T-helper 1 cell treated with Interleukin-12 subunit alpha and Interleukin-12 subunit beta and Interleukin-4 antibody, amounts not matched to agents 30 μg/mL and 1 μg/mL, for 36 hours (primary cell): Measurements from ENCODE around the gene SP4.
"Not testable (repeated sequence)": the region's sequence is repeated elsewhere in the genome, so short reads cannot be mapped to it uniquely, and the experiment has no call there.

Experiments used
- H3K27ac Mint-ChIP-seq: one replicate; pipeline ENCODE4 v1.8.0; 2021; ENCODE audit warnings: mild to moderate bottlenecking, mixed read lengths
- H3K27me3 Mint-ChIP-seq: one replicate; pipeline ENCODE4 v1.8.0; 2021; ENCODE audit warnings: low read depth, mixed read lengths
- H3K36me3 Mint-ChIP-seq: one replicate; pipeline ENCODE4 v1.8.0; 2021; ENCODE audit warnings: low read depth, mixed read lengths
- H3K4me1 Mint-ChIP-seq: one replicate; pipeline ENCODE4 v1.8.0; 2021; ENCODE audit warnings: low read depth, mixed read lengths
- H3K4me3 Mint-ChIP-seq: one replicate; pipeline ENCODE4 v1.8.0; 2021; ENCODE audit warnings: mild to moderate bottlenecking, moderate library complexity, mixed read lengths
- H3K9me3 Mint-ChIP-seq: one replicate; pipeline ENCODE4 v1.8.0; 2021; ENCODE audit warnings: mixed read lengths

Gene SP4

DNA sequence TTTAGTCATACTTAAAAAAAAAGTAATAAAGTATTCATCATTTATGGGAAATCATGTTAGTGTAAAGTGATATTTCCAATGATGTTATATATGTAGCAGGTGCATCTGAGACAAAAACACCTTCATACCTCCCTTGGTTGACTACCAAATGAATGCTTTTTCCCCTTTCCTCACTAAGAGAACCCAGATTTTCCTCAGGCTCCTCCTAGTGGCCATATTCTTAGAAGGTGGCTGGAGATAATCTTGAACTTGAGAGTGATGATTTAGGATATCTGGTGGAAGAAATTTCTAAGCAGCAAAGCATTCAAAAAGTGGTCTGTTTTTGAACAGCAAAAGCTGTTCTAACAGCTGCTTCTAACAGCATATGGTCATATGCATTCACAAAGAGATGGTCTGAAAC, 98.1 kb downstream of the SP4 start:
- no peak overlapping the region for H3K27ac Mint-ChIP-seq
- peaks cover 1% of the 10 kb centered on the region for H3K36me3 Mint-ChIP-seq
- H3K9me3 Mint-ChIP-seq: no peaks in the 10 kb centered on the region

DNA sequence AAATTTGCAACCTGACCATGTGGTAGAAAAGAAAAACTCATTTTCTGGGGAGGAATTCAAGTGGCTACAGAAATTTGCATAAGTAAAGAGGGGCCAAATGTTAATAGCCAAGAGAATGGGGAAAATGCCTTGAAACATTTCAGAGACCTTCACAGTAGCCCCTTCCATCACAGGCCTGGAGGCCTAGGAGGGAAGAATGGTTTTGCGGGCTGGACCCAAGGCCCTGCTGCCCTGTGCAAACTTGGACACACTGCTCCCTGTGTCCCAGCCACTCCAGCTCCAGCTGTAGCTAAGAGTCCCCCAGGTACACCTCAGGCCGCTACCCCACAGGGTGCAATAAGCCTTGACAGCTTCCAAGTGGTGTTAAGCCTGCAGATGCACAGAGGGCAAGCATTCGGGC, 98.6 kb downstream of the SP4 start:
- no peak overlapping the region for H3K4me3 Mint-ChIP-seq
- no peaks in the 10 kb centered on the region for H3K9me3 Mint-ChIP-seq
- H3K27ac Mint-ChIP-seq: no peak overlapping the region
- no peaks in the 10 kb centered on the region for H3K4me1 Mint-ChIP-seq
- no peaks in the 10 kb centered on the region for H3K36me3 Mint-ChIP-seq
- peaks cover 30% of the 10 kb centered on the region for H3K27me3 Mint-ChIP-seq

More for the DNA sequence above, 98.1 kb downstream of the SP4 start:
- Mint-ChIP-seq H3K27me3 (peaks cover 27% of the 10 kb centered on the region), H3K4me1 (no peaks in the 10 kb centered on the region), H3K4me3 (no peak overlapping the region)

DNA sequence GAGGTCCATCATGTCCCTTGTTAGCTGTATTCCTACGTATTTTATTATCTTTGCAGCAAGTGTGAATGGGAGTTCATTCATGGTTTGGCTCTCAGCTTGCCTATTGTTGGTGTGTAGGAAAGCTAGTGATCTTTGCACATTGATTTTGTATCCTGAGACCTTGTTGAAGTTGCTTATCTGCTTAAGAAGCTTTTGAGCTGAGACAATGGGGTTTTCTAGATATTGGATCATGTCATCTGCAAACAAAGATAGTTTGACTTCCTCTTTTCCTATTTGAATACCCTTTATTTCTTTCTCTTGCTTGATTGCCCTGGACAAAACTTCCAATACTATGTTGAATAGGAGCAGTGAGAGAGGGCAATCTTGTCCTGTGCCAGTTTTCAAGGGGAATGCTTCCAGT, 104.6 kb downstream of the SP4 start:
- H3K4me3 Mint-ChIP-seq, H3K9me3 Mint-ChIP-seq, H3K27ac Mint-ChIP-seq, H3K4me1 Mint-ChIP-seq, H3K36me3 Mint-ChIP-seq: not testable (repeated sequence)
- H3K27me3 Mint-ChIP-seq: peaks cover 54% of the 10 kb centered on the region

DNA sequence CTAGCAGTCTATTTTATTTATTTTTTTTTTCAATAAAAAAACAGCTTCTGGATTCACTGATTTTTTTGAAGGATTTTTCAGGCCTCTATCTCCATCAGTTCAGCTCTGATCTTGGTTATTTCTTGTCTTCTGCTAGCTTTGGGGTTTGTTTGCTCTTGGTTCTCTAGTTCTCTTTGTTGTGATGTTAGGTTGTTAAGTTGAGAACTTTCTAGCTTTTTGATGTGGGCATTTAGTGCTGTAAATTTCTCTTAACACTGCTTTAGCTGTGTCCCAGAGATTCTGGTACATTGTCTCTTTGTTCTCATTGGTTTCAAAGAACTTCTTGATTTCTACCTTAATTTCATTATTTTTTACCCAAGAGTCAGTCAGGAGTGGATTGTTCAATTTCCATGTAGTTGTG, 105.8 kb downstream of the SP4 start:
- H3K27me3 Mint-ChIP-seq: peaks cover 54% of the 10 kb centered on the region
- not testable (repeated sequence) for H3K36me3 Mint-ChIP-seq, H3K4me1 Mint-ChIP-seq, H3K4me3 Mint-ChIP-seq, H3K9me3 Mint-ChIP-seq, H3K27ac Mint-ChIP-seq

DNA sequence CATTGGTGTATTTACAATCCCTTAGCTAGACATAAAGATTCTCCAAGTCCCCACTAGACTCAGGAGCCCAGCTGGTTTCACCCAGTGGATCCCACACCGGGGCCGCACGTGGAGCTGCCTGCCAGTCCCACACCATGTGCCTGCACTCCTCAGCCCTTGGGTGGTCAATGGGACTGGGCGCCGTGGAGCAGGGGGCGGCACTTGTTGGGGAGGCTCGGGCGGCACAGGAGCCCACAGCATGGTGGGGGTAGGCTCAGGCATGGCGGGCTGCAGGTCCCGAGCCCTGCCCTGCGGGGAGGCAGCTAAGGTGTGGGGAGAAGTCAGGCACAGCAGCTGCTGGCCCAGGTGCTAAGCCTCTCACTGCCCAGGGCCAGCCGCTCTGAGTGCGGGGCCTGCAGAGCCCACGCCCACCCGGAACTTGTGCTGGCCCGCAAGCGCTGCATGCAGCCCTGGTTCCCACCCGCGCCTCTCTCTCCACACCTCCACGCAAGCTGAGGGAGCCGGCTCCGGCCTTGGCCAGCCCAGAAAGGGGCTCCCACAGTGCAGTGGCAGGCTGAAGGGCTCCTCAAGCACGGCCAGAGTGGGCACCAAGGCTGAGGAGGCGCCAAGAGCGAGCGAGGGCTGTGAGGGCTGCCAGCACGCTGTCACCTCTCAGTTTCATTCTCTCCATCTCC, 108.7 kb downstream of the SP4 start:
- peaks cover 58% of the 10 kb centered on the region for H3K27me3 Mint-ChIP-seq
- H3K36me3 Mint-ChIP-seq, H3K4me3 Mint-ChIP-seq, H3K9me3 Mint-ChIP-seq, H3K4me1 Mint-ChIP-seq, H3K27ac Mint-ChIP-seq: not testable (repeated sequence)

DNA sequence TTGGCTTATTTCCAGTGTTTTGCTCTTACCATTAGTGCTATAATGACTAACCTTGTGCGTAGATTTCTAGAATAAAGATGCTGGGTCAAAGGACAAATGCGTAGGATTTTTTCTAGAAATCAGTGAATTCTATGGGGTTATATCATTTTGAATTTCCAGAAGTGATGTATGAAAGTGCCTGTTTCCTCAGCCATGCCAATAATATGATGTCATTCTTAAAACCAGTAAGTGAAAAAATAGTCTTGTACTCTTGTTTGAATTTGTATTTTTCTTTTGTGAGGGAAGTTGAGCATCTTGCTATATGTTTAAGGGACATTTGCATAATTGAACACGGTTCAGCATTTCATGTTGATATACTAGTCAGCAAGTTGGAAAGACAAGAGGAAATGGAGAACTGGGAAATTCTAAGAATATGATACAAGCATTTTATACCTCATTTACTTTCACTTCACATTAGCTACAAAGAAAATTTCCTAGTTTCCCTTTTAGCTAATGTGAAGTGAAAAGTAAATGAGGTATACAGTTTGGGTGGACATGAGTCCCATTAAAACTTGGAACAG, 111.1 kb downstream of the SP4 start:
- no peaks in the 10 kb centered on the region for H3K9me3 Mint-ChIP-seq
- H3K27ac Mint-ChIP-seq: no peak overlapping the region
- H3K4me1 Mint-ChIP-seq: peaks cover 13% of the 10 kb centered on the region
- no peak overlapping the region for H3K4me3 Mint-ChIP-seq
- H3K27me3 Mint-ChIP-seq: peaks cover 52% of the 10 kb centered on the region
- H3K36me3 Mint-ChIP-seq: peaks cover under 1% of the 10 kb centered on the region

DNA sequence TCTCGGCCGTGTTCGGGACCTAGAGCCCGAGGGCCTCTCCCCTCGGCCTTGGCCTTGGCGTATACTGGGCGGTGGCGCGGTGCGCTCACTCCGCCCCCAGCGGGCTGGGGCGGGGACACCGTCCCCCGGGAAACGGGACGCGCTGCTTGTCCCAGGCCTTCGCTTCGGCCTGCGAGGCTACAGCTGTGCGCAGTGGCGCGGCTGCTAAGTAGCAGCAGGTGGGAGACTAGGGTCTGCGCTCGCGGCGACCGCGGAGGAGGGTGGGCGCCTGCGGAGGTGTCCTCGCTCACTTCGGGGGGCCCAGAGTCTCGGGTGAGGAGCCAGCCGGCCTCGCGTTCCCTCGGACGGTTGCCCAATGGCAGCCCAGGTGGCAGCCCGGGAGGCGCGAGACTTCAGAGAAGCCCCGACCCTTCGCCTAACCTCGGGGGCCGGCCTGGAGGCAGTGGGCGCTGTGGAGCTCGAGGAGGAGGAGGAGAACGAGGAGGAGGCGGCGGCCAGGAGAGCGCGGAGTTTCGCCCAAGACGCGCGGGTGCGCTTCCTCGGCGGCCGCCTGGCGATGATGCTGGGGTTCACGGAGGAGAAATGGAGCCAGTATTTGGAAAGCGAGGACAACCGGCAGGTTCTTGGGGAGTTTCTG, 115.1 kb downstream of the SP4 start, which contains the start of gene DNAH11:
TSS of gene DNAH11 (plus strand) at position 149 of the 637 bp plus-strand sequence. CDS start at position 356, 207 bp downstream.
- H3K4me3 Mint-ChIP-seq: peak within 1 kb of the TSS; percentile 82
- H3K4me1 Mint-ChIP-seq: peaks cover 20% of the 10 kb centered on the region
- peaks cover 55% of the 10 kb centered on the region for H3K27me3 Mint-ChIP-seq
- H3K9me3 Mint-ChIP-seq: no peaks in the 10 kb centered on the region
- H3K36me3 Mint-ChIP-seq: peaks cover 6% of the 10 kb centered on the region
- H3K27ac Mint-ChIP-seq: no peak within 1 kb of the TSS

DNA sequence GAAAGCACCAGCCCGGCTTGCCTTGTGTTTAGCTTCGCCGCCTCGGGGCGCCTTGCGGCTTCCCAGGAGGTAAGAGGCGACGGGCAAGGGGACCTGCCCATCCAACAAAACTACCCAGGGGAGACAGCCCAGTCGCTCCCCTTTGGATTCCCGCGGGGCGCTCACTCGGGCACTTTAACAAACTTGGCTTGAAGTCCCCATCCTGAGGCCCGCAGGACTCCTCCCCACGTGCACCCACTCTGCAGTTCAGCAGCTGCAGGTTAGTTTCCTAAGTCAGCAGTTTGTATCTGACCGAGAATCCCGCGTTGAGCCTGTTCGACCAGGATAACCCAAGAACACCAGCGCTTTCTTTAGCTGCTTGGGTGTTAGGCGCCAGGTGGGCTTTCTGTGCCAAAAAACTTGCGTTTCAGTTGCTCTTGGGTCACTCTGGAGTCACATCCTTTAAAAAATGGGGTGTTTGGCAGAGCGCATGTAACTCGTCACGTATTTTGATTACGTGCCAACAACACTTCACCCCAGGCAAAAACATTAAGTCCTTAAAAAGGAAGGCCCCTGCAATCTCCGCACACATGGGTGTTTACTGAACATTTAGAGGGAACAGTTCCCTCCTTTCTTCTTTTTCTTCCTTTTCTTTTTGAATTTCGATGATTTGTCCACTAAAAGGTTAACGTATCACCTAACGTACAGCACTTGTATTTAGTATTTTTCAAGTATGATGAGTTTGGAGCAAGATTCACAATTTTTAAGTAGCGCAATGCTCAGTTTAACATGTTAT, 115.8 kb downstream of the SP4 start:
- Mint-ChIP-seq H3K27me3 (peaks cover 55% of the 10 kb centered on the region), H3K27ac (peak overlapping the region; percentile 42), H3K9me3 (no peaks in the 10 kb centered on the region), H3K36me3 (peaks cover 6% of the 10 kb centered on the region), H3K4me1 (peaks cover 20% of the 10 kb centered on the region), H3K4me3 (peak overlapping the region; percentile 82)

DNA sequence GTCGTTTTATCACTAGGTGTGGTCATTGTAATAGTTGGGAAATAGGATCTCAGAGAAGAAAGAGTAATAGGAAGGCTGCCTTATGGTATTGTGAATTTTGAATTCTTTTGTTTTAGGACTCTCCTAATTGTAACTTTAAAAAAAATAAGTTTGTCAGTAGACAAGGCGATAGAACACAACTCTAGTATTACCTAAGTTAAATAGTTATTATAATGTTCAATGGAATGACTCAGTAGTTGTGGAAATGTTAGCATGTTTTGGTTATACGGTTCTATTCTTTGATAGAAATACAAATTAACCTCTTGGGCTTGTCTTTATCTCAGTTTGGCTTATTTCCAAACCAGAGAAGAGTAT, 116.4 kb downstream of the SP4 start:
- peak overlapping the region; percentile 82 for H3K4me3 Mint-ChIP-seq
- H3K27me3 Mint-ChIP-seq: peaks cover 49% of the 10 kb centered on the region
- H3K36me3 Mint-ChIP-seq: peaks cover 6% of the 10 kb centered on the region
- no peak overlapping the region for H3K27ac Mint-ChIP-seq
- peaks cover 14% of the 10 kb centered on the region for H3K4me1 Mint-ChIP-seq
- H3K9me3 Mint-ChIP-seq: no peaks in the 10 kb centered on the region

DNA sequence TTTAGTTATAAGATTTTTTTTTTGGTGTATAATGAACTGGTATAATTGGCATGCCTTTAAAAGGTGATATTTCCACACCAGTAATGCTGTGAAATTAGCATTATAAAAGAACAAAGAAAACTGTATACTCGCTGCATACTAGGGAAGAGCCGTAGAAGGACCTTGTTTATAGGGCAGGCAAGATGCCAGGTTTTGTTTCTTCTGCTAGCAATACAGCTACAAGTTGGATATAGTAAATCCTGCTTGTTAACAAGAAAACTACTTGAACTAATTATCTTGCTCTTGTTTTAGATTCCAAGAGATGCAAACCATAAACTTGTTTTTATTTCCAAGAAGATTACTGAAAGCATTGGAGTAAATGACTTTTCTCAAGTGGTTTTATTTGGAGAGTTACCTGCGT, 116.8 kb downstream of the SP4 start:
- Mint-ChIP-seq H3K4me1 (peaks cover 11% of the 10 kb centered on the region), H3K36me3 (peaks cover 6% of the 10 kb centered on the region), H3K9me3 (no peaks in the 10 kb centered on the region), H3K27me3 (peaks cover 46% of the 10 kb centered on the region), H3K4me3 (no peak overlapping the region), H3K27ac (no peak overlapping the region)

DNA sequence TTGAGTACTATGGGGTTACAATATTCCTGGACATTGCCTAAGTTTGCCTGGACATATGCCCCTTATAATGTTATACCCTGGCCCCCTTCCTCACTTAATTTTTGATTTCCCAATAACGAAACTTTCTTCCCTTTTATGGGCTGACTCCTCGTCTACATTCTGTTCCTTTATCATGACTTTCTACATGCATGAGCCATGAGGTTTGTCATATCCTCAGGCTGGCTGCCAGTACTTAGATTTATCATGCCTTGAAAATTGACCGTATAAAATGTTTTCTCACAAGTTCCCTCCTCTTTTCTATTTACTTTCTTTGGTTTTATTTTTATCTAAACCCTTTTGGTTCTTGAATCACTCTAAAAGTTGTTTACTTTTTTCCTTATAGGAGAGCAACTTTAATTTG, 119.6 kb downstream of the SP4 start:
- Mint-ChIP-seq H3K4me1 (peaks cover 11% of the 10 kb centered on the region), H3K27me3 (peaks cover 20% of the 10 kb centered on the region), H3K9me3 (no peaks in the 10 kb centered on the region), H3K4me3 (no peak overlapping the region), H3K27ac (no peak overlapping the region), H3K36me3 (peaks cover 6% of the 10 kb centered on the region)

DNA sequence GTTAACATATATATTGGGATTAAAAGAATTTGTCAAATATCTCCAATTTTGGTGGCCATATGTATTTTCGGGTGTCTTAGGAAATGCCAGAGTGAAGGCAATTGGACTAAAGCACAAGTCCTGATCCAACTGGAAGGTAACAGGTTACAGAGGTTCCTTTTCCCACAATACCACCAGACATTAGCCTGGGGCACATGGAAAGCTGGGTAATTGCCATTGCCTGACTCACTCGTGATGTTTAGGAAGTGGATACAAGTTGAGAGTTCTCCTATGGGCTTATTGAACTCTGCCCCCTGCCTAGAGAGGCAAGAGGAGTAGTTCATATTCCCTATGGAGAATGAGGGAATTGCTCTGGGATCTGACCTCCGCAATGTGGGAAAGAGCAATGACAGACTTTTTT, 120.6 kb downstream of the SP4 start:
- Mint-ChIP-seq H3K27me3 (peaks cover 15% of the 10 kb centered on the region), H3K4me3 (no peak overlapping the region), H3K9me3 (no peaks in the 10 kb centered on the region), H3K27ac (no peak overlapping the region), H3K36me3 (peaks cover 6% of the 10 kb centered on the region), H3K4me1 (peaks cover 11% of the 10 kb centered on the region)

DNA sequence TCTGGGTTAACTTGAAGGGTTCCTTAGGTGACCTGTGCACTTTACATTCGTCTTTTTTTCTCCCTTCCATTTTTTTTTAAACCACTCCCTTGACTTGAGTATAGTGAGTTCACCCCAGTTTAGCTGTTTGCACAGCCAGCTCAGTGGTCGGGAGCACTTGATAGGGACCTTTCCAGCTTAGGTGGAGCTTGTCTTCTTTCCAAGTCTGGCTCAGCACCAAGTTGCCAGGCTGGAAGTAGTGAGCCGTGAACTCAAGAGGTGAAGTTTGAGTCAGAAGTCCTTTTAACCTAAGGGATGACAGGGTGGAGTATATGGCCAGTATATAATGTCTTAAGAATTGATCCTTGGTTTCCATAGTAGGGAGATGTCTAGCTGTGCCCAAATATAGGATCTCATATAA, 122.2 kb downstream of the SP4 start:
- Mint-ChIP-seq H3K36me3 (peaks cover 6% of the 10 kb centered on the region), H3K4me3 (no peak overlapping the region), H3K9me3 (no peaks in the 10 kb centered on the region), H3K27ac (no peak overlapping the region), H3K27me3 (peaks cover 3% of the 10 kb centered on the region), H3K4me1 (peaks cover 5% of the 10 kb centered on the region)

DNA sequence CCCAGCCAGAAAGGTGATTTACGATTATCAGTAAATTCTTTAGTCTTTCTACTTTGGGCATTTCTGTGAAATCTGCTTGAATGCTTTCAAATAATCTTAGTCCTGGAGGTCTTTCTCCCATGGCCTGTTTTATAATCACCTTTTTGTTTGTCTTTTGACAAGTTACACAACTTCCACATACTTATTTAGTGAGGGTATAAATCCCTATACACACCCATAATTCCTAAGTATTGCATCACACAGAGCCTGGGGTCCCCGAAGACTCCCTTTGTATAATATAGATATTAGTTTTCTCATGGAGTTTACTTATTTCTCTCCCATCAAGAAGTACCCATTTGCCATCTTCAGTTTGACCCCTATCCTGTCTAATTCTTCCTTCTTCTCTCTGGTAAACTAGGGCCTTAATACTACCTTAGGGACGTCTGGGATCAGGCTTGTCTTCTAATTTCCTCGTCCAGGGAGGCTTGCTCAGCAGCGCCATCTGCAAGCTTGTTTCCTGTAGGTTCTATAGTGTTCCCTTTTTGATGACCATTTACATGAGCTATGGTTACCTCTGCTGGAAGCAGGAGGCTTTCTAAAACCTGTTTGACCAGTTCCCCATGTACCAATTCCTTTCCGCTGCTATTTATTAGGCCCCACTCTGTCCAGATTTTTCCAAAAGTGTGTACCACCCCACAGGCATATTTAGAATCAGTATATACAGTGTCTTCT, 123.1 kb downstream of the SP4 start:
- Mint-ChIP-seq H3K9me3 (no peaks in the 10 kb centered on the region), H3K36me3 (peaks cover 6% of the 10 kb centered on the region), H3K4me1 (peaks cover 3% of the 10 kb centered on the region), H3K4me3 (no peak overlapping the region), H3K27me3 (no peaks in the 10 kb centered on the region), H3K27ac (no peak overlapping the region)
